Large intestine (tissue), 3 donors: ENCODE data around the gene CNNM3. TPM values are rescaled to one million over a fixed set of nuclear protein-coding genes. Genes with fewer than 3 reads are reported as not detected.
"Not testable (repeated sequence)": the region's sequence is repeated elsewhere in the genome, so short reads cannot be mapped to it uniquely, and the experiment has no call there.

Experiments used
- DNase-seq, 2 donors: peaks; one replicate each; pipeline versions ENCODE4 v3.0.0 to v3.0.0-alpha.2; 2013
- H3K27ac ChIP-seq: one replicate; pipeline ENCODE4 v1.5.1; 2013; ENCODE audit warnings: low read length
- H3K27me3 ChIP-seq: 2 replicates; pipeline ENCODE4 v1.6.1; 2013; ENCODE audit warnings: low read length; ENCODE audit not compliant: control insufficient read depth, insufficient read depth
- H3K36me3 ChIP-seq: 2 replicates; pipeline ENCODE4 v1.6.1; 2013; ENCODE audit warnings: low read length; ENCODE audit not compliant: control insufficient read depth, insufficient read depth
- H3K4me1 ChIP-seq: one replicate; pipeline ENCODE4 v1.6.1; 2013; ENCODE audit warnings: low read length; ENCODE audit not compliant: control insufficient read depth, insufficient read depth
- H3K4me3 ChIP-seq: one replicate; pipeline ENCODE4 v1.5.1; 2013; ENCODE audit warnings: low read length
- H3K9me3 ChIP-seq: one replicate; pipeline ENCODE4 v1.6.1; 2013; ENCODE audit warnings: mild to moderate bottlenecking, low read depth, low read length, moderate library complexity; ENCODE audit not compliant: control insufficient read depth
- WGBS: methylation state at CpG from one replicate; pipeline ENCODE4 v1.1.5; 2013; ENCODE audit warnings: low lambda C conversion rate; ENCODE audit not compliant: insufficient coverage; 5-methylcytosine and 5-hydroxymethylcytosine counted together
- polyA plus RNA-seq: library from polyadenylated mRNA; unstranded; fragments of 120-200 nt; gene quantifications from one replicate; pipeline ENCODE4 v1.2.1, GENCODE V29; 2013

Gene CNNM3
- polyA plus RNA-seq, 1 donor, result 35.0 TPM

GRCh38 chr2:96798733-96799622 lies 17.1 kb upstream of the CNNM3 start:
- Histone ChIP-seq H3K9me3 (no peaks in the 10 kb centered on the region), H3K4me1 (peaks cover 3% of the 10 kb centered on the region), H3K4me3 (no peak overlapping the region), H3K36me3 (peaks cover 55% of the 10 kb centered on the region), H3K27me3 (no peaks in the 10 kb centered on the region), H3K27ac (no peak overlapping the region)
- DNase-seq, result no peak
- no CpG with 5 or more reads among the region's 23 CpGs for WGBS

DNA sequence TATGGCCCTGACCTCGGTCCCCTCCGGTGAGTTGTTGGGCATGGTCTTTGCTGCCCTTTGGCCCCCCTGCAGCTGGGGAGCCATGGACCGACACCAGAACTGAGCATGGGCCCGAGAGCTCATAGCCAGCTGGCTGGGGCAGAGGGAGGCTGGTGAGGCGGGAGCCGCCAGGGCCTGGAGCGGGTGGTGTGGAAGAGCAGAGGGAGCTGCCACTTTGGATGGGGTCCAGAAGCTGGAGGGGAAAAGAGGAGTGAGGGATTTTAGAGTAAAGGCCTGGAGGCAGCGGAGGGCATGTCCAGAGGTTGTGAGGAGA lies 16.5 kb upstream of the CNNM3 start:
- peaks cover 55% of the 10 kb centered on the region for H3K36me3 ChIP-seq
- DNase-seq, result no peak
- no peaks in the 10 kb centered on the region for H3K27me3 ChIP-seq

DNA sequence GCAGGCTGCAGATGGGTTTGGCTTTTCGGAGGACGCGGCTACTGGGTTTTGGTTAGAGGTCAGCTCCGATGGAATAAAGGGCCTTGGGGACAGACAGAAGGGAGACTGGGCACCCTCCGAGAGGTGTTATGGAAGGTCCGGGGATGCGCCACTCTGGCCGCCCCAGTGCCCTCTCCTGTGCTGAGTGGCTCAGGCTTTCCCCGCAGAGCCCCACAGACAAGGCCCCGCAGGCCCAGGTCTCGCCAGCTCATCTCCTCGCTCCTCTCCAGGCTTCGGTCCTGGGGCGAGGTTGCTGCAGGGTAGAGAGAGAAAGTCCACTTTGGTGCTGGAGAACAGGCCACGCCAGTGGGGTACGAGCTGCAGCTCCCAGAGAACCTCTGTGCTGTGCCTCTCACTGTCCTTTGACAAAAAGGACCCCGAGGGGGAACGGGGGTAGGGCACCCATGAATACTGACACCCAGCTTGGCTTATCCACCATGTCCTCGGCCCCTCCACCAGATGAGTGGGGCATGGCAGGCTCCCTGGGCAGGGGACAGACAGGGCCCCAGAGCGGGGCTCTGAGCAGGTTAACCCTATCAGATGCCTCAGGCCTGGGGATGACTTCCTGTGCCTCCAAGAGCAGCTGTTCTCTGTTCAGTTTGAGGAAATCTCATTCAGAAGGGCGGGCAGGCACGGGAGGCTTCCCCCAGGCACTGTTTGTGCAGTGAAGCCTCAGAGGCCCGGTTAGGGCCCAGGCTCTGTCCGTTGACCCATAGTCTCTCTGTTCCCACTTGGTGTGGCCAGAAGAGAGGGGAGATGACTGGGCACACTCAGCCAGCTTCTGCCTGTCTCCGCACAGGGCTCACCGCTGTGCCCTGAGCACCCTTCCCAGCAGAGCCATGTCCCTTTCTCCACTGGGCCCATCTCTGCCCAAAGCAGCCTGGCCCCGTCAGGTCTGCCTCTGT lies 15.7 kb upstream of the CNNM3 start:
- Histone ChIP-seq H3K4me1 (peaks cover 3% of the 10 kb centered on the region), H3K9me3 (no peaks in the 10 kb centered on the region), H3K27me3 (no peaks in the 10 kb centered on the region), H3K36me3 (peaks cover 55% of the 10 kb centered on the region), H3K27ac (no peak overlapping the region), H3K4me3 (no peak overlapping the region)
- no peak for DNase-seq
- WGBS, result no CpG with 5 or more reads among the region's 27 CpGs

More for the DNA sequence above, 16.5 kb upstream of the CNNM3 start:
- WGBS, result 100% methylated on average over 1 of the region's 8 CpGs
- H3K4me1 ChIP-seq, result peaks cover 3% of the 10 kb centered on the region
- H3K27ac ChIP-seq, result no peak overlapping the region
- H3K9me3 ChIP-seq, result no peaks in the 10 kb centered on the region
- H3K4me3 ChIP-seq, result no peak overlapping the region

DNA sequence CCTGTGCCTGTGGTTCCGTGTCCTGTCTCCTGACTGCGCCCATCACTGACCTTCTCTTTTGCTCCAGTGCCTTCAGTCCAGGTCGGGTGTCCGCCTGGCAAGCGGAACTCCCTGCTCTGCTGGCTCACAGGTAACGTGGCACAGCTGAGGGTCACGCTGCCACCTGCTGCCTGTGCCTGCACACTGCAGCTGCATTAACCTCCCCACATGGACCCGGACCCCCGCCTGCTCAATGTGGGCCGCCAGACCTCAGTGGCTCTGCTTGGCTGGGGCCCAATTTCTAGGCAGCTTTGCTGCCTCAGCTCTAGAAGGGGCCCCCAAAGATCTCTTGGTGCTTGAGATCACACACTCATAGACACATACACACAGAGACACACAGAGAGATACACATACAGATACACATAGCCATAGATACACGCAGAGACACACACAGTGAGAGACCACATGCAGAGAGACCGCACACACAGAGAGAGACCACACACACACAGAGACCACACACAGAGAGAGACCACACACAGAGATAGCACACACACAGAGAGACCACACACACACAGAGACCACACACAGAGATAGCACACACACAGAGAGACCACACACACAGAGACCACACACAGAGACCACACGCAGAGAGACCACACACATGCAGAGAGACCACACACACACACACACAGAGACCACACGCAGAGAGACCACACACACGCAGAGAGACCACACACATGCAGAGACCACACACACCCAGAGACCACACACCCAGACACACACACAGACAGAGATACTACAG lies 14.9 kb upstream of the CNNM3 start:
- WGBS, result no CpG with 5 or more reads among the region's 15 CpGs
- no peaks in the 10 kb centered on the region for H3K27me3 ChIP-seq
- peaks cover 3% of the 10 kb centered on the region for H3K4me1 ChIP-seq
- H3K4me3 ChIP-seq, result no peak overlapping the region
- DNase-seq, result peak; percentile 67 to 72
- H3K36me3 ChIP-seq, result peaks cover 55% of the 10 kb centered on the region
- H3K27ac ChIP-seq, result no peak overlapping the region
- H3K9me3 ChIP-seq, result no peaks in the 10 kb centered on the region

- no CpG with 5 or more reads among the region's 10 CpGs for WGBS
- H3K4me1 ChIP-seq, result peaks cover 3% of the 10 kb centered on the region
- no peak for DNase-seq
Measured at GRCh38 chr2:96801786-96802595, 14.1 kb upstream of the CNNM3 start.

DNA sequence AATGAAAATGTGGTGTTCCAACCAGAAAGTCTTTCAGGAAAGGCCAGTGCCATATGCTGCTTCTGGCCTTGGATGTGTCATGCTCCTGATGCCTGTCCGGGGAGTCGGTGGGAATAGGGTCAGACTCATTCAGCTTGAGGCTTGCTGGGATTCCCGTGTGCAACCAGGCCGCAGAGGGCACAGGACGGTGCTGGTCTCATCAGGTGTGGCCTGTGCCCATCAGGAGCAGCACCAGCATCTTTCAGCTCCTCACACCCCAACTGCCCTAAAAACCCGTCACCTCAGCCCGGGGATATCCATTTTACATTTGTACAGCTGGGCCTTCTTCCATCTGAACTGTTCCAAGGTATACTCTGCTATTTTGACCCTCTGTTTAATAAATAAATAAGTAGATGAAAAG lies 13.3 kb upstream of the CNNM3 start:
- peaks cover 3% of the 10 kb centered on the region for H3K4me1 ChIP-seq
- H3K9me3 ChIP-seq, result no peaks in the 10 kb centered on the region
- no peak for DNase-seq
- H3K4me3 ChIP-seq, result no peak overlapping the region
- WGBS, result no CpG with 5 or more reads among the region's 7 CpGs
- H3K27ac ChIP-seq, result no peak overlapping the region
- H3K27me3 ChIP-seq, result no peaks in the 10 kb centered on the region
- H3K36me3 ChIP-seq, result peaks cover 48% of the 10 kb centered on the region

More at GRCh38 chr2:96801786-96802595, 14.1 kb upstream of the CNNM3 start:
- H3K36me3 ChIP-seq, result peaks cover 55% of the 10 kb centered on the region
- no peak overlapping the region for H3K4me3 ChIP-seq
- no peak overlapping the region for H3K27ac ChIP-seq
- no peaks in the 10 kb centered on the region for H3K9me3 ChIP-seq
- no peaks in the 10 kb centered on the region for H3K27me3 ChIP-seq

GRCh38 chr2:96804986-96805385 lies 11.1 kb upstream of the CNNM3 start:
- DNase-seq, result no peak
- Histone ChIP-seq H3K4me3 (no peak overlapping the region), H3K36me3 (peaks cover 40% of the 10 kb centered on the region)

GRCh38 chr2:96805946-96806345 lies 10.1 kb upstream of the CNNM3 start:
- WGBS, result no CpG with 5 or more reads among the region's 20 CpGs
- not testable (repeated sequence) for H3K4me3 ChIP-seq, H3K9me3 ChIP-seq, H3K27me3 ChIP-seq, H3K4me1 ChIP-seq, H3K27ac ChIP-seq, DNase-seq
- H3K36me3 ChIP-seq, result peaks cover 43% of the 10 kb centered on the region

More at GRCh38 chr2:96804986-96805385, 11.1 kb upstream of the CNNM3 start:
- Histone ChIP-seq H3K27me3 (no peaks in the 10 kb centered on the region), H3K4me1 (peaks cover 3% of the 10 kb centered on the region), H3K9me3 (no peaks in the 10 kb centered on the region), H3K27ac (no peak overlapping the region)

DNA sequence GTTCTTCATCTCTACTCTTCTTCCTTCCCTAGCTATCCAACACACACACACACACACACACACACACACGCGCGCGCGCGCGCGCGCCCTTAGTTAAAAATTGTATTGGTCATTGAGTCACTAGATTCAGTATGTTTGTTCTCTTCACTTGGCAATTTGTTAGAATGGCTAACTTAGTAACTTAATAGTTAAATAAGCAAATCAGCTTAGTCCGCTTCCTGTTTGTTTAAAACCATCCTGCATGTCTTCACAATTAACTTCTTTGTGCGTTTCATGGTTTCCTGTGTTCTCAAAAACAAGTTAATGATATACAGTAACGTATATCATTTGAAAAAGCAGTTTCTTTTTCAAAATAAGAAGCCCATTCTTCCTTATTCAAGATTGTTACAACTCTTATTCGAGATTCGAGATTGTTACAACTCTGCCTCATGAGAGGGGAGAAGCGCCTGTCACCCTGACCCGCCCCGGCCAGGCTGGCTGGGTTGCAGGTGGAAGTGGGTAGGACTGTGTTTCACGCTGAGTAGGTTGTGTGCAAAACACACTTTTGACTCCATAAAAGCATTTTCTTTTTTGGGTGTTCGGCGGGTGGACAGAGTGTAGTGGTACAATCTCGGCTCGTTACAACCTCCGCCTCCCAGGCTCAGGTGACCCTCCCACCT lies 9.5 kb upstream of the CNNM3 start:
- Histone ChIP-seq H3K4me1 (peaks cover 8% of the 10 kb centered on the region), H3K27ac (no peak overlapping the region), H3K36me3 (peaks cover 45% of the 10 kb centered on the region), H3K9me3 (no peaks in the 10 kb centered on the region), H3K4me3 (no peak overlapping the region), H3K27me3 (no peaks in the 10 kb centered on the region)
- 88% methylated on average over 11 of the region's 23 CpGs for WGBS
- no peak for DNase-seq
